Testis (tissue), 3 donors: ENCODE data around the gene FBXW9. TPM values are rescaled to one million over a fixed set of nuclear protein-coding genes. Genes with fewer than 3 reads are reported as not detected.
"Not testable (repeated sequence)": the region's sequence is repeated elsewhere in the genome, so short reads cannot be mapped to it uniquely, and the experiment has no call there.

Experiments used
- DNase-seq: peaks from one replicate; pipeline ENCODE4 v3.0.0-alpha.2; 2019
- H3K27ac ChIP-seq, 2 donors: fragments of 200-600 bp; sonication (generic); one replicate each; pipeline ENCODE4 v1.5.1; 2019
- H3K27me3 ChIP-seq: fragments of 200-600 bp; sonication (generic); one replicate; pipeline ENCODE4 v1.5.1; 2019
- H3K36me3 ChIP-seq: fragments of 200-600 bp; sonication (generic); one replicate; pipeline ENCODE4 v1.5.1; 2017; ENCODE audit warnings: low read depth; ENCODE audit errors: missing control alignments
- H3K4me1 ChIP-seq: fragments of 200-600 bp; sonication (generic); one replicate; pipeline ENCODE4 v1.5.1; 2019
- H3K4me3 ChIP-seq, 2 donors: fragments of 200-600 bp; sonication (generic); one replicate each; pipeline ENCODE4 v1.5.1; 2017 to 2019
- H3K9me3 ChIP-seq: fragments of 200-600 bp; sonication (generic); one replicate; pipeline ENCODE4 v1.5.1; 2017
- CTCF ChIP-seq, 3 experiments: fragments of 450-650 bp in 2 of 3; fragments of 200-600 bp in 1 of 3; sonication (generic) in 1 of 3; IDR thresholded peaks; one replicate each; pipeline ENCODE4 v1.5.1; 2016 to 2019; ENCODE audit warnings: antibody characterized with exemption in 3 of 3, mild to moderate bottlenecking in 2 of 3, moderate library complexity in 1 of 3
- POLR2A ChIP-seq: fragments of 450-650 bp; IDR thresholded peaks from one replicate; pipeline ENCODE4 v1.6.1; 2017; ENCODE audit warnings: antibody characterized with exemption, mild to moderate bottlenecking, moderate library complexity
- WGBS, 2 donors: methylation state at CpG; one replicate each; pipeline ENCODE4 v1.1.5; 2018; 5-methylcytosine and 5-hydroxymethylcytosine counted together
- intact Hi-C: fragments of 100-400 bp; cut with DNase I; formaldehyde crosslinking; loops from one replicate; pipeline ENCODE4 v1.15.1; 2023; ENCODE audit warnings: low total_unique reads
- polyA plus RNA-seq: library from polyadenylated mRNA; stranded (reverse); fragments of 350-450 nt; fragmentation: Illumina TruSeq; extraction: RNeasy Lipid Tissue Mini Kit (QIAGEN cat#74804); gene quantifications from one replicate; pipeline ENCODE4 v1.2.3, GENCODE V29; 2014; ENCODE audit warnings: low read depth, low replicate concordance; ENCODE audit not compliant: insufficient read depth
- total RNA-seq, 2 donors: library from RNA; depleted of rRNA; stranded (reverse); fragments of >200 nt; gene quantifications; one replicate each; pipeline ENCODE4 v1.2.3, GENCODE V29; 2016

The FBXW9 gene
- total and polyA plus RNA-seq, 3 donors from 2014 or later, result 20.5 to 27.4 (median 23.3) TPM

- DNase-seq, result no peak
- no peaks in the 10 kb centered on the region for H3K9me3 ChIP-seq
- intact Hi-C loops, result no loop called here
- H3K36me3 ChIP-seq, result no peaks in the 10 kb centered on the region
- no peaks in the 10 kb centered on the region for H3K27me3 ChIP-seq
- TF ChIP-seq POLR2A (no peak), CTCF (IDR thresholded peaks at IDR 0.05) (no peak)
- no peak overlapping the region for H3K4me3 ChIP-seq
- no peak overlapping the region for H3K27ac ChIP-seq
- peaks cover 4% of the 10 kb centered on the region for H3K4me1 ChIP-seq
- 89% methylated on average over 29 to 32 of the region's 33 CpGs for WGBS, 2 donors
These were observed 5.3 kb upstream of the FBXW9 start for GRCh38 chr19:12701596-12702282.

GRCh38 chr19:12698138-12698537, 1.7 kb upstream of the FBXW9 start:
- Histone ChIP-seq H3K27me3 (no peaks in the 10 kb centered on the region), H3K36me3 (no peaks in the 10 kb centered on the region), H3K9me3 (no peaks in the 10 kb centered on the region), H3K27ac (no peak overlapping the region), H3K4me1 (peaks cover 12% of the 10 kb centered on the region), H3K4me3 (no peak overlapping the region)
- intact Hi-C loops, result no loop called here
- no peak for DNase-seq
- TF ChIP-seq POLR2A (no peak), CTCF (IDR thresholded peaks at IDR 0.05) (no peak)
- WGBS, 2 donors, result 65 to 73% methylated on average over 6 of the region's 6 CpGs

- H3K4me1 ChIP-seq, result peaks cover 12% of the 10 kb centered on the region
- H3K4me3 ChIP-seq, result peak overlapping the region in 1 of 2 donors; percentile 83
- H3K36me3 ChIP-seq, H3K27me3 ChIP-seq, DNase-seq, H3K27ac ChIP-seq, intact Hi-C loops, H3K9me3 ChIP-seq: not testable (repeated sequence)
- 78 to 90% methylated on average over 21 to 22 of the region's 22 CpGs for WGBS, 2 donors
These were observed 994 bp upstream of the FBXW9 start for GRCh38 chr19:12697425-12697824.

GRCh38 chr19:12695997-12696365, 450 bp downstream of the FBXW9 start:
- 7% methylated on average over 12 of the region's 36 CpGs; no CpG with 5 or more reads in 1 of the 2 donors for WGBS, 2 donors
- Histone ChIP-seq H3K4me1 (peaks cover 12% of the 10 kb centered on the region), H3K9me3 (no peaks in the 10 kb centered on the region), H3K27me3 (no peaks in the 10 kb centered on the region), H3K4me3 (peak overlapping the region; percentile 69 to 83), H3K36me3 (no peaks in the 10 kb centered on the region), H3K27ac (peak overlapping the region in 1 of 2 donors; percentile 64)
- DNase-seq, result no peak
- TF ChIP-seq POLR2A, result no peak
- TF ChIP-seq CTCF (IDR thresholded peaks at IDR 0.05), result no peak
- intact Hi-C loops, result no loop called here

GRCh38 chr19:12695514-12695913, 917 bp downstream of the FBXW9 start:
- no peak for DNase-seq
- H3K4me3 ChIP-seq, result peak overlapping the region in 1 of 2 donors; percentile 83
- no peaks in the 10 kb centered on the region for H3K27me3 ChIP-seq
- H3K36me3 ChIP-seq, result no peaks in the 10 kb centered on the region
- 33 to 60% methylated on average over 1 of the region's 1 CpG for WGBS, 2 donors
- H3K4me1 ChIP-seq, result peaks cover 12% of the 10 kb centered on the region
- intact Hi-C loops, result no loop called here
- TF ChIP-seq POLR2A (no peak), CTCF (IDR thresholded peaks at IDR 0.05) (no peak)
- no peaks in the 10 kb centered on the region for H3K9me3 ChIP-seq
- no peak overlapping the region for H3K27ac ChIP-seq
